Activated T-helper 2 cell treated with anti-CD3 and anti-CD28 coated beads, Interferon-gamma antibody, Interleukin-2, Interleukin-4, amounts not matched to agents 10 μg/mL and 5 μg/mL and 100 μg/mL, durations not matched to agents 14 hours and 24 hours and 36 hours (primary cell): ENCODE measurements around the gene PCGF2. TPM values are rescaled to one million over a fixed set of nuclear protein-coding genes. Genes with fewer than 3 reads are reported as not detected.

Experiments used
- DNase-seq: peaks from one replicate; pipeline ENCODE4 v3.0.0; 2021; ENCODE audit warnings: low spot score
- H3K27ac Mint-ChIP-seq: one replicate; pipeline ENCODE4 v1.8.0; 2021; ENCODE audit warnings: mixed read lengths
- H3K27me3 Mint-ChIP-seq: one replicate; pipeline ENCODE4 v1.8.0; 2021; ENCODE audit warnings: low read depth, mixed read lengths
- H3K36me3 Mint-ChIP-seq: one replicate; pipeline ENCODE4 v1.8.0; 2021; ENCODE audit warnings: low read depth, mixed read lengths
- H3K4me1 Mint-ChIP-seq: one replicate; pipeline ENCODE4 v1.8.0; 2021; ENCODE audit warnings: low read depth, mixed read lengths
- H3K4me3 Mint-ChIP-seq: one replicate; pipeline ENCODE4 v1.8.0; 2021; ENCODE audit warnings: low read depth, mild to moderate bottlenecking, moderate library complexity, mixed read lengths
- H3K9me3 Mint-ChIP-seq: one replicate; pipeline ENCODE4 v1.8.0; 2021; ENCODE audit warnings: mixed read lengths
- intact Hi-C: fragments of 100-400 bp; cut with micrococcal nuclease; formaldehyde crosslinking; loops from one replicate; pipeline ENCODE4 v1.15.1; 2023
- total RNA-seq: library from RNA; stranded (reverse); gene quantifications from 2 replicates; pipeline ENCODE4 v1.2.3, GENCODE V29; 2022

PCGF2 gene
- total RNA-seq, 1 donor from 2014 or later, result 5.8 TPM

DNA sequence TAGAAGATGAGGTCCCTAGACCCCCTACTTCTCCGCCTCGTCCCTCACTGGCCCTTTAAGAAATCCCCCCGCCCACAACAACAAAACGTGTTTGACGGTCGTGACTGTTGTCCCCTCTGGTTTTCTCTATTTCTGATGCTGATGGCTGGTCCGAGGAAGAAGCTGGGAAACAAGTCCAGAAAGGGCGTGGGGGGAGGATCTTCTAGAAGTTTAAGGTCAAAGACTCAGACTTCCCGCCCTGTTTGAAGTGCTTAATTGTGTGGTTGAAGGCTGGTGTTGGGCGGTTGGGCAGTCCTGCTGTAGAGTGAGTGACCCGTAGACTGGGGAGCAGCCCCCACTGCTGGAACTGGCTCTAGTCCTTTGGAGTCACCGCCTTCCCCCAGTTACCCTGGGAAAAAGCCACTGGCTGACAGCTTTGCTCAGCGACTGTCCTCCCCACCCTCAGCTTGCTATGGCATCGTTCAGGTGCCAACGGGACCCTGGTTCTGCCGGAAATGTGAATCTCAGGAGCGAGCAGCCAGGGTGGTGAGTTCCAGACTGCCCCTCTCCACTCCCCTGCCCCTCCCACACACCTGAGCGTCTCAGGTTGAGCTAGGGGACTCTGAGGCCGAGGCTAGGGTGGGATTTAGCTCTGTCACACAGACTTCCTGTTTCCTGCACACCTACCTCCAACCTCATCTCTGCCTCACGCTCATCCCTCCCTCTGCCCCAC, 41.5 kb downstream of the PCGF2 start:
- intact Hi-C loops, result no loop called here
- no peaks in the 10 kb centered on the region for H3K27me3 Mint-ChIP-seq
- no peak for DNase-seq

DNA sequence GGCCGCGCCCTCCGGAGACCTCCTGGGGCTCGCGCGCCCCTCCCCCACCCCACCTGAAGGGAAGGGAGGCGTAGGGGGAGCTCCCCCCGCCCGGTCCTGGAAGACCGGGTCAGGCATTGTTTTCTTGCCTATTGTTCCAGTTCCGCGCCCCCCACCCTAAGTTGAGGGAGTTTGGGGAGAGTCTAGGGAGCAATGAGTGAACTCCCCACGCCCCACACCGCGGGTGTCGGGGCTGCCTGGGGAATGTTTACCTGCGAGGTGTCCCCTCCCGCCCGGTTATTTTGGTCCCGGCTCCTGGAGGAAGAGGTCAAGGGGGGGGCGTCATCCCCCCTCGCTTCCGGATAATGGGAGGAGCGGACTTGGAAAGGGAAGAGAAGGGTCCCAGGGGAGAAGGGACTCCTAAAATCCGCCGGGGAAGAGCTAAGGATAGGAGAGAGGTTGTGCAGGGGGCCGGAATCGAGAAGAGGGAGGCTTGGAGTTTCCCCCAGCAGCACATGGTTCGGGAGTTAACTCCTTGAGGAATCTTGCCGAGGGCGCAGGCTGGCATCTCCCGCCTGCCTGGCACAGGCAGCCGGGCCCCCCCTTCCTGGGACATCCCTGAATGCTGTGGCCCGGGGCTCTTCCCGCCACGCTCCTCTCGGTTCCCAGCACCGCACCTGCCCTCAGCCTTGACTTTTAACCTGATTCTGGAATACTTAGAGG, 42.2 kb downstream of the PCGF2 start:
- intact Hi-C loops, result no loop called here
- Mint-ChIP-seq H3K27me3 (no peaks in the 10 kb centered on the region), H3K36me3 (peaks cover 50% of the 10 kb centered on the region), H3K9me3 (no peaks in the 10 kb centered on the region), H3K4me1 (peaks cover 47% of the 10 kb centered on the region), H3K27ac (peak overlapping the region; percentile 89), H3K4me3 (peak overlapping the region; percentile 92)
- DNase-seq, result no peak

More for the DNA sequence above, 41.5 kb downstream of the PCGF2 start:
- Mint-ChIP-seq H3K36me3 (peaks cover 57% of the 10 kb centered on the region), H3K4me3 (peak overlapping the region; percentile 92), H3K27ac (peak overlapping the region; percentile 89), H3K4me1 (peaks cover 46% of the 10 kb centered on the region), H3K9me3 (no peaks in the 10 kb centered on the region)

DNA sequence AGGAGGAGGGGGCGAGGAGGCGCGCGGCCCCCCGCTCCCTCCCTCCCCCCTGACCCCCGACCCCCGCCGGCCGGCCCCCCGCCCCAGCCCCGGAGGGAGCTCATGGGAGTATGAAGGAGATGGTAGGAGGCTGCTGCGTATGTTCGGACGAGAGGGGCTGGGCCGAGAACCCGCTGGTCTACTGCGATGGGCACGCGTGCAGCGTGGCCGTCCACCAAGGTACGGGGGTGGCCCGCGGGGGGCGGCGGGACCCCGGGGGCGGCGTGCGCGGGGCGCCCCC, 42.7 kb downstream of the PCGF2 start:
- Mint-ChIP-seq H3K9me3 (peaks cover under 1% of the 10 kb centered on the region), H3K4me3 (peak overlapping the region; percentile 92), H3K27ac (no peak overlapping the region), H3K36me3 (peaks cover 45% of the 10 kb centered on the region), H3K4me1 (peaks cover 46% of the 10 kb centered on the region), H3K27me3 (no peaks in the 10 kb centered on the region)
- DNase-seq, result no peak
- intact Hi-C loops, result no loop called here

DNA sequence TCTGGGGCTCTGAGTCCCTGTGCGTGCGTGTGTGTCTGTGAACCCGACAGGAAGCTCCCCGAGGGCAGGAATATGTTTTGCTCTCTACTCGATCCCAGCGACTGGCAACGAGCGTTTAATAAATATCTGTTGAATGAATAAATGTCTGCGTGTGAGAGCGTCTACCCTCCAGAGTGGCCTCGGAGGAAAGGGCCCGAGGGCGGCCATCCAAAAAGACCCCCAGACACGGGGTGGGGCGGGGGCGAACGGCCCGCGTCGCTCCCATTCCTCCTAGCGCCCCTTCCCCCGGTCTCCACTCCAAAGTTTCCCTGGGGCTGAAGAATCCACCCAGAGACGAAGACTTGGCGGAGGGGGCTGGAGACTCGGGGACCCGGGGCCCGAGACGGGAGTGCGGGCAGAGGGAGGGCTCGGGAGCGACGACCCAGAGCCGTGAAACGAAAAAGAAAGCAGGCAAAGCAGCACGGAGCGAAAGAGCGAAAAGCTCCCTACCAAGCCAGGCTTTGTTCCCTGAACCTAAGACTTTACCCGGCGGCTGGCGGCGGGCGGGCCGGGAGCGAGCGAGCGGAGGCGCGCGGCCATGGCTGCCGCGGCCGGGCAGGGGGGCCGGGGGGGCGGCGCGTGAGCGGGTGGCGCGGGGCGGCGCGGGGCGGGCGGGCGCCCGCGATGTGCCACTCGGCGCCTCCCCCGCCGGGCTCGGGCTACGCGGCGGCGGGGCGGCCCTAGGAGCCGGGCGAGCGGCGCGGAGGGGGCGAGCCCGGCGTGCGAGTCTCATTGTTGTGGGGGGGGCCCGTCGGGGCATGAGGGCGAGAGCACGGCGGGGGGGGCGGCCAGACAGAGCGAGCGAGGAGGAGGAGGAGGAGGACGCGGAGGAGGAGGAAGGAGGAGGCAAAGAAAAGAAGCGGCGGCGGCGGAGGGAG, 43.3 kb downstream of the PCGF2 start, which contains the start of gene MLLT6:
Gene MLLT6 (plus strand): TSS at position 668 of the 917 bp plus-strand sequence. CDS start 360 bp downstream, outside the sequence.
- intact Hi-C loops, result loop anchor here (5.0 kb wide), 2 partner anchors 147 to 167 kb away; partner anchors contain the start of genes LASP1 and RPL23
- peak within 1 kb of the TSS; percentile 99 for H3K27ac Mint-ChIP-seq
- H3K4me1 Mint-ChIP-seq, result peaks cover 45% of the 10 kb centered on the region
- H3K36me3 Mint-ChIP-seq, result peaks cover 42% of the 10 kb centered on the region
- H3K4me3 Mint-ChIP-seq, result peak within 1 kb of the TSS; percentile 96
- H3K9me3 Mint-ChIP-seq, result peaks cover 5% of the 10 kb centered on the region
- peak; percentile 71 for DNase-seq
- H3K27me3 Mint-ChIP-seq, result no peaks in the 10 kb centered on the region

DNA sequence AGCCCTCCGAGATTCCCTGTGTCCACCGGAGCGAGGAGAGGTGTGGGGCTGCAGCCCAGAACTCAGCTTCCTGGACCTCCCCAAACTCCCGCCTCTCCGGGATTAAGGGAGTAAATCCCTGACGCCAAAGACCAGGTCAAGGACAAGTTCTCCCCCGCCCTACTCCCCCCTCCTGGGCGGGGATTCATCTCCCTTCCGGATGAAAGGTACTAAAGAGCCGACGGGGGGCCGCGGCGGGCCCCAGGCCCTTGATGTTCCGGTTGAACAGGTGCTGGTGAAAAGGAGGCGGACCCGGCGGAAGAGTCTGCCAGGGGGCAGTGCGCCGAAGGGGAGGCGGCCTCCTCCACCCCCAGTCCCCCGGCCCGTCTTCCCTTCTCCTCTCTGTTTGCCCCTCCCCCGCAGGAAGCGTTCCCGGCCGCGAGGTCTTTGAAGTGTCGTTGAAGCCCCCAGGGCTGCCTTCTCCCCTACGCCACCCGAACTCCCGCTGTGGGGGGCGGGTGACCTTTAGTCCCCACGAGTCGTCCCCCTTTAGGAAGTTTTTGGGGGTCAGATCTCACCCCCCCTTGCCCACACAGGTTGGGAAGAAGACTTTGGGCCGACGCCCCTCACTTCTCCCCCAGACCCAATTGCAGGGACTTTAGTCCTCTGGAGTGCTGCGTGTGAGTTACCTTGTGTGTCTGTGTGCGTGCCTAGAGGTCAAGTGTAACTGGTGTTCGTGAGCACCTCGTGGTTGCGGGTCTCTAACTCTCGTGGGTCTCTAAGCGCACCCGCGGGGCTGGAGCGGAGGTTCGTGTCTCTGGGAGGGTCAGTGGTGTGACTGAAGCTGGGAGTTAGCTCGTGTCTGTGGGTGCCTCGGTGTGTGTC, 44.2 kb downstream of the PCGF2 start:
- Mint-ChIP-seq H3K36me3 (peaks cover 33% of the 10 kb centered on the region), H3K4me1 (peaks cover 43% of the 10 kb centered on the region), H3K27me3 (no peaks in the 10 kb centered on the region), H3K27ac (peak overlapping the region; percentile 99), H3K4me3 (peak overlapping the region; percentile 96), H3K9me3 (peaks cover 5% of the 10 kb centered on the region)
- DNase-seq, result peak; percentile 70
- intact Hi-C loops, result loop anchor here (5.0 kb wide), 2 partner anchors 148 to 168 kb away; partner anchors contain the start of genes LASP1 and RPL23

DNA sequence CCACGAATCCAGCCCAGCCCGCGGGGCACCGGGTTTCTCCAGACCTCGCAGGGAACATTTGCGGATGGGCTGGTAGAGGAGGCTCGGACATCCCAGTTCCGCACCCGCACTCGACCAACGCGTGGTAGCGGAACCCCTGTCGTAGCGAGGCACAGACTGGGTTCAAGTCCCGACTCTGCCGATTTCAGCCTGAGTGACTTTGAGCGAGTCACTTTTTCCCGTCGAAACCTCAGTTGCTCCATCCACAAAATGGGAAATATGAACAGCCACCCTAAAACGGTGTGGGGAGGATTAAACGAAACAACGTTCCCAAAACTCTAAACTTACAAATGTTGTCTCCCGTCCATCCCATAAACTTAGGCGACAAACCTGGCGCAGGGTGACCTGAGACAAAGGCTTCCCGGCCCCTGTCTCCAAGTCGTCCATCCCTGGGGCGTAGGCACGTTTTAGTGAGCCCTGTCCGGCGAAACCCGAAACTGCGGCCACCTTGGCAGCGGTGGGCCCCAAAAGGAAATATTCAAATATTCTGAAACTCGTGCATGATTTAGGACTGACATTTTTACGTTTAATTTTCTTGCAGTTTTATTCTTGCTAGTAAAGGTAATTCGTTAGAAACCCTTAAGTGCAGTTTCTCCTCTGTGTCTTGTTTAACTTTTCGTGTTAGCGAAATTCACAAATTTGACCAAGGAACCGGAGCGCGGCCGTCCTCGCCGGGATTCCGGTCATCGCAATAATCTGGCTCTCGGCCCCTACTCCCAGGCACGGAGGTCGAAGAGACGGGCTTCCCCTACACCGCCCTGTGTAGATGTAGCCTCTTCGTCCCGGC, 45.0 kb downstream of the PCGF2 start:
- peaks cover 29% of the 10 kb centered on the region for H3K36me3 Mint-ChIP-seq
- H3K27ac Mint-ChIP-seq, result peak overlapping the region; percentile 99

DNA sequence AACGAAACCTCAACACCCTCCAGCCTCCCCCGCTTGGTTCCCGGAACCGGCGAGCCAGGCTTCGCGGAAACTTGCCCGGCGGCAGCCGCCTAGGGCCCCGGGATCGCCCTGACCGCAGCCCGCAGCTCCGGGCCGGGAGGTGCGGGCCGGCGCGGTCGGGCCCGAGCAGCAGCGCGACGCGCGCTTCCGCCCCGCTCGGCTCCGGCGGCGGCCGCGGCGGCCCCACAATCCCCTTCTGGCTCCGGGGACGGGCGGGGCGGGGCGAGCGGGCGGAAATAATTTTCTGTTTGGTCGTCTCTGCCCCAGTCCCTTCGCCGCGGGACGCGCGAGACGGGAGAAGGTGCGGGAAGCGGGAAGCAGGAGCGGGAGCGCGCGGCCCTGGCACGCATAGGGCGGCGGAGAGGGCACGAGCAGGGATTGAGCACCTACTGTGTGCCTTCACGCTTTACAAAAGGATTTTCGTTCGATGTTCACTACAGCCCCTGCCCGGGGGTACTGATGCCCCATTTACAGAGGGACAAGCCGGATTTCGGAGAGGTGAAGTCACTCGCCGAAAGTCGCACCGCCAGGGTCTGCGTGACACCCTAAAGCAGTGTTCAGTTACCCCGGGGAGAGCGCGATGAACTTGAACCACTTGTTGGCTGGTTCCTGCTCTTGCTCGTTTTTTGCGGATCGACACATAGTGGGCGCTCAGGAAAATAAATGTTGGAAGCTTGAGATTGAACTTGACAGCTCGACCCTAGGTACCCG, 45.8 kb downstream of the PCGF2 start:
- intact Hi-C loops, result loop anchor here (5.0 kb wide), 2 partner anchors 150 to 170 kb away; partner anchors contain the start of genes LASP1 and RPL23
- Mint-ChIP-seq H3K27ac (peak overlapping the region; percentile 99), H3K4me1 (peaks cover 46% of the 10 kb centered on the region)

More for the DNA sequence above, 45.0 kb downstream of the PCGF2 start:
- peak overlapping the region; percentile 96 for H3K4me3 Mint-ChIP-seq
- H3K4me1 Mint-ChIP-seq, result peaks cover 45% of the 10 kb centered on the region
- peaks cover 5% of the 10 kb centered on the region for H3K9me3 Mint-ChIP-seq
- intact Hi-C loops, result loop anchor here (5.0 kb wide), 2 partner anchors 149 to 169 kb away; partner anchors contain the start of genes LASP1 and RPL23
- no peak for DNase-seq
- no peaks in the 10 kb centered on the region for H3K27me3 Mint-ChIP-seq

DNA sequence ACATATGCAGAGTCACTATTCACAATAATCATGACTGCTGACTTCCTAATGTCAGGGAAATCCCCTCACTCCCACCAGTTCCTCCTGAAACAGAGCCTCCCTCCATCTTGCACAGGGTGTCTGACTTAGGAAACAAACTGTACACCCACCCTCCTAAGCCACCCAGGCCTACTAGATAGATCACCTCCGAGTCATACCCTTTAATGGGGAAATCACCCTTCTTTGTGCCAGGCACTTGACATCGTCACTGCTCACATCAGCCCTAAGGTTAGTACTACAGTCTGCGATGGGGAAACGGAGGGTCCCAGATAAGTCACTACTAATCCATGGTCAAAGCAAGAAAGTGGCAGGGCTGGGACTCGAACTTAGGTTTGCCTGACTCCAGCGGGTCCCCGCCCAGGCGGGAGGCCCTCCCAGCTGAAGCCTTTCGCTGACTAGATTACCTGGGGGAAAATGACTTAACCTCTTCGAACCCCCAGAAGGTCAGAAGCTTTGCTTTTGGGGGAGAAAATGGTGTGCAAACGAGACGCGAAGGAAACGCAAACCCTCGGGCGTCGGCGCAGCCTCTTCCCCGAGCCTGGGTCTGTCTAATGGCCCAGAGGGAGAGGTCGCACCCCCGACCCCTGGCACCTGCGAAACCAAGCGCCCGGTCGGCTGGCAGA, 46.5 kb downstream of the PCGF2 start:
- intact Hi-C loops, result loop anchor here (1.0 to 5.0 kb wide), 7 partner anchors 24 to 171 kb away; partner anchors contain the start of genes CWC25, LASP1, PSMB3 and RPL23
- Mint-ChIP-seq H3K4me1 (peaks cover 49% of the 10 kb centered on the region), H3K36me3 (peaks cover 16% of the 10 kb centered on the region)

More for the DNA sequence above, 45.8 kb downstream of the PCGF2 start:
- DNase-seq, result peak; percentile 74
- Mint-ChIP-seq H3K27me3 (no peaks in the 10 kb centered on the region), H3K36me3 (peaks cover 21% of the 10 kb centered on the region), H3K4me3 (peak overlapping the region; percentile 96), H3K9me3 (peaks cover 5% of the 10 kb centered on the region)

DNA sequence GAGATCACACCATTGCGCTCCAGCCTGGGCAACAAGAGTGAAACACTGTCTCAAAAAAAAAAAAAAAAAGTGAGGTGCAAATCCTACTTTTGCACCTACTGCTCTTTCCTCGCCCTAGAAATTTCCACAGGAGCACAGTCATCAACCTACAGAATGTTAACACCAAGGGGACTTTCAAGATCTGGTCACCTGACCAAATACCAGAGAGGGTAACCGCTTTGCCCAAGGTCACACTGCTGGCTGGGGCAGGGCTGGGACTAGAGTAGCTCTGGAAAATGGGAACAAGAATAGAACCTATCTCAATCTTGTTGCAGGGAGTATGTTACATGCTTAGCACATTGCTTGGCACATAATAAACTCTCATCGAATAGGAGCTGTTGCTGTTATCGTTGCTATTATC, 49.4 kb downstream of the PCGF2 start:
- H3K4me1 Mint-ChIP-seq, result peaks cover 48% of the 10 kb centered on the region

More for the DNA sequence above, 46.5 kb downstream of the PCGF2 start:
- H3K9me3 Mint-ChIP-seq, result peaks cover 5% of the 10 kb centered on the region
- no peaks in the 10 kb centered on the region for H3K27me3 Mint-ChIP-seq
- H3K4me3 Mint-ChIP-seq, result peak overlapping the region; percentile 76
- DNase-seq, result peak; percentile 63
- H3K27ac Mint-ChIP-seq, result peak overlapping the region; percentile 99

DNA sequence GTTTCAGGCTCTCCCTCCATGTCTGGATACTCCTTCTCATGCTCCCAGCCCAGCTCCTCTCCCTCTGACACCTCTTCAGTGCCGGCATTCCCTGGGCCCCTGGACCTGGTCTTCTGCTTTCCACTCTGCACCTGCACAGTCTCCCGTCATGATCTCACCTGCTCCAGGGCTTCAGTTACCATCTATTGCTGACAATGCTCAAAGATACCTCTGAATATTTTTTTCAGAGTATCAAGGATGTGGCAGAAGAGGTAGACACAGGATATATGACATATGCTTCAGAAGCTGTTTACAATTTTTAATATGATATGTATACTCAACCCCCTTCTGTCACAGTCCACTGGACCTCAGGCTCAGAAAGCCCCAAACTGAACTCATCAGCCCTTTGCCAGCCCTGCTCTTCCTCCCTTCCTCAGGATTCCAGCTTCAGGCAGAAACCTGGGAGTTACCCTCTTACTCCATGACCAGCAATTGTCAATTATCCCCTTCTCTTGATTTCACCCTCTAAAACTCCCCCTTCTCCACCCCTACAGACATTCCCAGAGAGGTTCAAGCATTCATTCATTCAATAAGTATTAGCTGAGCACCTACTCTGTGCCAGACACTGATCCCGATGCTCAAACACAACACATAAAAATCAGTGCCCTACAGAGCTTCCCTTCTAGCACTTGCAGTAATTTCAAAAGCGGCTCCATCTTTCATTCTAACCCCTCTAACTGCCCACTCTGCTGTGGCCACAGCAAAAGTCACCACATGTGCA, 50.9 kb downstream of the PCGF2 start:
- intact Hi-C loops, result no loop called here
- Mint-ChIP-seq H3K27ac (peak overlapping the region; percentile 10), H3K9me3 (peaks cover 5% of the 10 kb centered on the region), H3K27me3 (no peaks in the 10 kb centered on the region), H3K4me1 (peaks cover 45% of the 10 kb centered on the region), H3K4me3 (no peak overlapping the region), H3K36me3 (peaks cover 3% of the 10 kb centered on the region)
- DNase-seq, result no peak

More for the DNA sequence above, 49.4 kb downstream of the PCGF2 start:
- no peak for DNase-seq
- peak overlapping the region; percentile 44 for H3K27ac Mint-ChIP-seq
- H3K9me3 Mint-ChIP-seq, result peaks cover 5% of the 10 kb centered on the region
- peaks cover 3% of the 10 kb centered on the region for H3K36me3 Mint-ChIP-seq
- no peak overlapping the region for H3K4me3 Mint-ChIP-seq
- H3K27me3 Mint-ChIP-seq, result no peaks in the 10 kb centered on the region
- intact Hi-C loops, result no loop called here
